OCI-LY7 (cell line): ENCODE measurements around the gene HEBP1. TPM values are rescaled to one million over a fixed set of nuclear protein-coding genes. Genes with fewer than 3 reads are reported as not detected.

Experiments used
- BruUV-seq: library from RNA; stranded (reverse); fragments of 400-500 nt; replicated peaks from 2 replicates; lab custom pipeline; 2021; lab: Mats Ljungman, UMichigan
- CTCF ChIA-PET: fragments of 300-600 bp; sonication (Branson Sonifier 250); formaldehyde crosslinking; loops from one replicate; lab custom pipeline; 2022; ENCODE audit warnings: antibody characterized with exemption; ENCODE audit not compliant: unreplicated experiment; lab: Charles Lee
- POLR2A ChIA-PET: fragments of 300-600 bp; sonication (Branson Sonifier 250); formaldehyde crosslinking; loops from one replicate; lab custom pipeline; 2022; ENCODE audit warnings: antibody characterized with exemption; lab: Charles Lee
- DNase-seq: peaks from one replicate; pipeline ENCODE4 v3.0.0-alpha.2; 2015; ENCODE audit warnings: low spot score
- H2AFZ ChIP-seq: fragments of 200-600 bp; sonication (generic), shearing (Covaris generic); 2 replicates; pipeline ENCODE4 v1.6.1; 2014; ENCODE audit warnings: mild to moderate bottlenecking, antibody characterized with exemption, low read length, moderate library complexity
- H3K27ac ChIP-seq: fragments of 200-600 bp; sonication (generic); 2 replicates; pipeline ENCODE4 v1.5.1; 2014; ENCODE audit warnings: mixed run types, low read depth, mild to moderate bottlenecking, moderate library complexity, low read length, inconsistent platforms; ENCODE audit not compliant: poor library complexity, severe bottlenecking
- H3K36me3 ChIP-seq: fragments of 200-600 bp; sonication (generic); 2 replicates; pipeline ENCODE4 v1.6.1; 2014; ENCODE audit warnings: mild to moderate bottlenecking, antibody characterized with exemption, low read length, moderate library complexity, mixed read lengths; ENCODE audit not compliant: insufficient read depth
- H3K4me1 ChIP-seq: fragments of 200-600 bp; sonication (generic); 2 replicates; pipeline ENCODE4 v1.5.1; 2014; ENCODE audit warnings: mild to moderate bottlenecking, low read length; ENCODE audit not compliant: insufficient read depth, poor library complexity, severe bottlenecking
- H3K4me2 ChIP-seq: fragments of 200-600 bp; sonication (generic); 2 replicates; pipeline ENCODE4 v1.6.1; 2014; ENCODE audit warnings: mild to moderate bottlenecking, low read length
- H3K4me3 ChIP-seq: fragments of 200-600 bp; sonication (generic); 2 replicates; pipeline ENCODE4 v1.5.1; 2014; ENCODE audit warnings: mild to moderate bottlenecking, low read depth, low read length; ENCODE audit not compliant: poor library complexity, severe bottlenecking
- H3K79me2 ChIP-seq: fragments of 200-600 bp; sonication (generic); 2 replicates; pipeline ENCODE4 v1.6.1; 2016; ENCODE audit warnings: low read depth, mild to moderate bottlenecking, low read length, moderate library complexity, mixed read lengths; ENCODE audit not compliant: insufficient read depth
- H3K9me2 ChIP-seq: fragments of 200-600 bp; sonication (generic); 2 replicates; pipeline ENCODE4 v1.6.1; 2016; ENCODE audit warnings: mild to moderate bottlenecking, low read length, mixed read lengths; ENCODE audit not compliant: insufficient read depth
- H3K9me3 ChIP-seq: fragments of 200-600 bp; sonication (generic); 2 replicates; pipeline ENCODE4 v1.6.1; 2014; ENCODE audit warnings: mild to moderate bottlenecking, mixed run types, low read length, mixed read lengths
- H4K20me1 ChIP-seq: fragments of 200-600 bp; sonication (generic); 2 replicates; pipeline ENCODE4 v1.6.1; 2014; ENCODE audit warnings: mild to moderate bottlenecking, antibody characterized with exemption, low read length, moderate library complexity, mixed read lengths; ENCODE audit not compliant: insufficient read depth
- EZH2phosphoT487 ChIP-seq: fragments of 200-600 bp; sonication (generic); IDR thresholded peaks from 2 replicates; pipeline ENCODE4 v1.6.1; 2018; ENCODE audit warnings: low read depth, borderline replicate concordance, mild to moderate bottlenecking, mixed run types, antibody characterized with exemption, low read length, moderate library complexity, mixed read lengths
- intact Hi-C: fragments of 100-400 bp; cut with micrococcal nuclease; formaldehyde crosslinking; loops from one replicate; pipeline ENCODE4 v1.10.0; 2022; ENCODE audit not compliant: unreplicated experiment
- total RNA-seq, 2 experiments: library from RNA; depleted of rRNA in 1 of 2; stranded (reverse); fragments of >200 nt in 1 of 2; shearing (Covaris generic) in 1 of 2; gene quantifications; 2 replicates each; pipeline ENCODE4 v1.2.3, GENCODE V29; 2014 to 2022
- TF ChIP-seq, protein P1 (sequence below): fragments of 200-600 bp; sonication (generic); conservative IDR thresholded peaks from 2 replicates; pipeline ENCODE4 v1.5.1; 2014; ENCODE audit warnings: mild to moderate bottlenecking, antibody characterized with exemption, low read length, moderate library complexity, mixed read lengths

The HEBP1 gene
- total RNA-seq, 2 experiments from 2014 or later = 0.16 to 1.3 TPM

DNA sequence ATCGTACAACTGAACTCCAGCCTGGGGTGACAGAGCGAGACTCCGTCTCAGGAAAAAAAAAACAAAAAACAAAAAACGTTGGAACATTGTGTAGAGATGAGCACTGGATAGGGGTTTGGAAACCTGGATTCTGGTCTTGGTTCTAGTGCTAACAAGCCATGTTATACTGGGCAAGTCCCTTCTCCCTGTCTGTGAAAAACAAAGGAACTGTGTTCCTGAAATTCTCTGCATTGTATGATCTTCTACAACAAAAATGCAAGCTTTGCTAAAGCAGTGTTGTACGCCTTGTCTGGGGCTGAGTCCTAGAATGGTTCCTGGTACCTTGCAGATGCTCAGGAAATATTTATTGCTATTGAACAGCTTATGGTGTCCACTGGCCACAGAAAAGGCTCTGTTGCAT, 61.5 kb downstream of the HEBP1 start:
- Histone ChIP-seq H3K4me3 (no peak overlapping the region), H2AFZ (no peak overlapping the region), H3K27ac (no peak overlapping the region), H3K9me2 (no peaks in the 10 kb centered on the region), H3K4me1 (no peaks in the 10 kb centered on the region), H3K79me2 (no peaks in the 10 kb centered on the region), H3K4me2 (no peak overlapping the region), H4K20me1 (no peaks in the 10 kb centered on the region), H3K36me3 (no peaks in the 10 kb centered on the region), H3K9me3 (no peaks in the 10 kb centered on the region)
- no TSS peak for BruUV-seq
- DNase-seq = no peak
- TF ChIP-seq, protein P1, sequence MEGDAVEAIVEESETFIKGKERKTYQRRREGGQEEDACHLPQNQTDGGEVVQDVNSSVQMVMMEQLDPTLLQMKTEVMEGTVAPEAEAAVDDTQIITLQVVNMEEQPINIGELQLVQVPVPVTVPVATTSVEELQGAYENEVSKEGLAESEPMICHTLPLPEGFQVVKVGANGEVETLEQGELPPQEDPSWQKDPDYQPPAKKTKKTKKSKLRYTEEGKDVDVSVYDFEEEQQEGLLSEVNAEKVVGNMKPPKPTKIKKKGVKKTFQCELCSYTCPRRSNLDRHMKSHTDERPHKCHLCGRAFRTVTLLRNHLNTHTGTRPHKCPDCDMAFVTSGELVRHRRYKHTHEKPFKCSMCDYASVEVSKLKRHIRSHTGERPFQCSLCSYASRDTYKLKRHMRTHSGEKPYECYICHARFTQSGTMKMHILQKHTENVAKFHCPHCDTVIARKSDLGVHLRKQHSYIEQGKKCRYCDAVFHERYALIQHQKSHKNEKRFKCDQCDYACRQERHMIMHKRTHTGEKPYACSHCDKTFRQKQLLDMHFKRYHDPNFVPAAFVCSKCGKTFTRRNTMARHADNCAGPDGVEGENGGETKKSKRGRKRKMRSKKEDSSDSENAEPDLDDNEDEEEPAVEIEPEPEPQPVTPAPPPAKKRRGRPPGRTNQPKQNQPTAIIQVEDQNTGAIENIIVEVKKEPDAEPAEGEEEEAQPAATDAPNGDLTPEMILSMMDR = no peak
- intact Hi-C loops = no loop called here
- ChIA-PET POLR2A (no interaction called here), CTCF (no interaction called here)

DNA sequence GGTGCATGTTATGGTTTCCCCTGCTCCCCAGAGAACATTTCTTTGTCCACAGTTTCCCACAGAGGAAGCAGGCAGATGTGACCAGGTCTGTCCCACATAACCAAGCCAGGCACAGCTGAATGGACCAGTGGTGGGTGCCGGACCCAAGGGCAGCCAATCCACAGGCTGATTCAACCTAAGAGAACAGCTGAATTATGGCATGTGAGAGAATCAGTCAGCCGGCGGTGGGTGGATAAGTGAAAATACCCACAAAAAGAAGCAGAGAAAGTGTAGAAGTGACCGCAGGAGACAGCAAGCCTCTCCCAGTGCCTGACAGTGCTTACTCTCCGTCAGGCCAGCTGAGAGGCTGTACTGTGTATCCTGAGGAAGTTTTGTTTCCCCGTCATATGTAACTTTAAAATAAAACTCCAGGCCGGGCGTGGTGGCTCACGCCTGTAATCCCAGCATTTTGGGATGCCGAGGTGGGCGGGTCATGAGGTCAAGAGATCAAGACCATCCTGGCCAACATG, 63.0 kb downstream of the HEBP1 start:
- Histone ChIP-seq H4K20me1 (no peaks in the 10 kb centered on the region), H3K4me1 (no peaks in the 10 kb centered on the region), H3K79me2 (no peaks in the 10 kb centered on the region), H3K27ac (no peak overlapping the region), H3K4me2 (no peak overlapping the region), H3K9me2 (no peaks in the 10 kb centered on the region), H3K9me3 (no peaks in the 10 kb centered on the region), H2AFZ (no peak overlapping the region), H3K36me3 (no peaks in the 10 kb centered on the region), H3K4me3 (no peak overlapping the region)
- CTCF ChIA-PET = no interaction called here
- no peak for TF ChIP-seq EZH2phosphoT487
- TF ChIP-seq, protein P1 = no peak
- no TSS peak for BruUV-seq
- intact Hi-C loops = no loop called here
- no peak for DNase-seq
- POLR2A ChIA-PET = no interaction called here

DNA sequence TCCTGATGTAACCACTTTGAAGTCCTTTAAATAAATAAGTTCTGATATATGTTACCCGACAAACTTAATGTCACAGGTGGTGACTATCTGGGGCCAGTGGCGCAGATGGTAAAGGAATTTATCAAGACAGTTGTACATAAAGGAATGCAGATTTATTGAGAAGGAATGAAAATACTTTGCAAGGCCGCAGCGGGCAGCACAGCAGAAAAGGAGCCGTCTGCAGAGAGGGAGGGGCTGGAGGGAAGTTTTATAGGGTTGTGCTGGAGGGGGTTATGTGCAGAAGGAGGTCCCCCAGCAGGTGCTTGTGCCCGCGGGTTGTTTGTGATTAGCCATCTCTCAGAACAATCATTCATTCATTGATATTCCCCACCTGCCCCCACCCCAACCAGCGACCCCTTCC, 65.5 kb downstream of the HEBP1 start:
- intact Hi-C loops = no loop called here
- no peaks in the 10 kb centered on the region for H3K9me2 ChIP-seq
- H4K20me1 ChIP-seq = no peaks in the 10 kb centered on the region
- no peaks in the 10 kb centered on the region for H3K79me2 ChIP-seq
- no peak for DNase-seq
- TF ChIP-seq, protein P1 = no peak
- no peak for TF ChIP-seq EZH2phosphoT487
- H3K4me1 ChIP-seq = no peaks in the 10 kb centered on the region
- BruUV-seq = no TSS peak
- ChIA-PET CTCF (no interaction called here), POLR2A (no interaction called here)
- H3K36me3 ChIP-seq = no peaks in the 10 kb centered on the region
- no peak overlapping the region for H3K27ac ChIP-seq
- no peaks in the 10 kb centered on the region for H3K9me3 ChIP-seq
- H3K4me3 ChIP-seq = no peak overlapping the region
- H3K4me2 ChIP-seq = no peak overlapping the region
- no peak overlapping the region for H2AFZ ChIP-seq
